ENCODE measurements around the gene DOC2B.

- TF ChIP-seq EZH2 (IDR thresholded peaks at IDR 0.05; ENCODE audit: borderline replicate concordance, insufficient read depth, low read length, poor library complexity, severe bottlenecking) (no peak), REST (IDR thresholded peaks at IDR 0.05; ENCODE audit: borderline replicate concordance) (no peak)
Observed at GRCh38 chr17:223723-224471, 42.4 kb upstream of the DOC2B start.

Data from neural cell (in vitro differentiated cells).